AG08395 (cell line): ENCODE results near the gene PTPRS.

Experiments used
- DNase-seq: peaks from one replicate; pipeline ENCODE4 v3.0.0; 2012; ENCODE audit warnings: mixed read lengths, low spot score

The PTPRS gene

GRCh38 chr19:5308451-5309437, 31.9 kb downstream of the PTPRS start:
- peak; percentile 43 for DNase-seq

GRCh38 chr19:5307655-5308054, 33.0 kb downstream of the PTPRS start:
- no peak for DNase-seq

DNA sequence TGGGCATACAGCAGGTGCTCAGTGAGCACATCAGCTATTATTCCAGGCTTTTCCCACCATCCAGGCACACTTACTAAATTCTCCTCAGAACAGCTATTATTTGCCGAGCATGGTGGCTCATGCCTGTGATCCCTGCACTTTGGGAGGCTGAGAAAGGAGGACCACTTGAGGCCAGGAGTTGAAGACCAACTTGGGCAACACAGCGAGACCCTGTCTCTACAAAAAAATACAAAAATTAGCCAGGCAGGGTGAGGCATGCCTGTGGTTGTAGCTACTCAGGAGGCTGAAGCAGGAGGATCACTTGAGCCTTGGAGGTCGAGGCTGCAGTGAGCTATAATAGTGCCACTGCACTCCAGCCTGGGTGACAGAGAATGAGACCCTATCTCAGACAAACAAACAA, 35.4 kb downstream of the PTPRS start:
- no peak for DNase-seq

- DNase-seq, result no peak
Measured at GRCh38 chr19:5304486-5304885, 36.1 kb downstream of the PTPRS start.

DNA sequence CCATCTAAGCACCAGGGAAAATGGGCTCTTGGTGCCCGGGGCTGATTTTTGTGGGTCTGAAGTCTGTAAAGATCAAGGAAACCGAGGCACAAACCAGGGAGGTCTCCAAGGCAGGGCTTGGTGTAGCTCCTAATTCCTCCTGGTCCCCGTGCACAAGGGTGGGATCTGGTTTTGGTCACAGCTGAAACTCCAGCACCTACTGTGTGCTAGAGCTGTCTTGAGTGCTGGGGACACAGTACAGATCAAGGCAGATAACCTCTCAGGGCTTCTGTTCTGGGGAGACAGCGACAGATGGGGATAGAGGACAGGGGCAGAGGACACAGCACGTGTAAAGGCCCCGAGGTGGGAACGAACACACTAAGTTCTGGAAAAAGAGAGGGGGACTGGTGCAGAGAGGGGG, 37.4 kb downstream of the PTPRS start:
- no peak for DNase-seq

GRCh38 chr19:5302396-5302795, 38.2 kb downstream of the PTPRS start:
- DNase-seq, result no peak

- no peak for DNase-seq
Measured at GRCh38 chr19:5299137-5299536, 41.5 kb downstream of the PTPRS start.

- DNase-seq, result no peak
Measured at GRCh38 chr19:5298471-5298901, 42.1 kb downstream of the PTPRS start.

DNA sequence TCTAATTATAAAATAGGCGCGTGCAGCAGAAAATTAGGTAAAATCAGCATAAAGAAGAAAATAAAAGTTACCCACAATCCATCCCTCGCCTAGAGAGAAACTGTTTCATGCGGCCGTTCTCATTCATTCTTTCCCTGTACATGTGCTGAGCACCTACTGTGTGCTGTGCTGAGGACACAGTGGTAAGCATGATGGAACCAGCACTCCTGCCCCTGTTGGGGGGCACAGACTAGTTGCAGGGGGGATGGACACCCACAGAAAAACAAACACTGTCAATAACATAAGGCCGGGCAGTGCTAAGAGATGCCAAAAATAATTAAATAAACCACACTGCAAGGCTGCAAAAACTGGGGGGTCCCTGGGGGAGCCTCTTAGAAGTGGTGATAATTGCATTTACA, 43.3 kb downstream of the PTPRS start:
- DNase-seq, result no peak

- no peak for DNase-seq
Measured at GRCh38 chr19:5296457-5297271, 43.9 kb downstream of the PTPRS start.

- DNase-seq, result no peak
Measured at GRCh38 chr19:5296021-5296420, 44.6 kb downstream of the PTPRS start.

- no peak for DNase-seq
Measured at GRCh38 chr19:5294403-5295160, 46.0 kb downstream of the PTPRS start.

GRCh38 chr19:5293612-5294378, 46.8 kb downstream of the PTPRS start:
- DNase-seq, result peak; percentile 76

DNA sequence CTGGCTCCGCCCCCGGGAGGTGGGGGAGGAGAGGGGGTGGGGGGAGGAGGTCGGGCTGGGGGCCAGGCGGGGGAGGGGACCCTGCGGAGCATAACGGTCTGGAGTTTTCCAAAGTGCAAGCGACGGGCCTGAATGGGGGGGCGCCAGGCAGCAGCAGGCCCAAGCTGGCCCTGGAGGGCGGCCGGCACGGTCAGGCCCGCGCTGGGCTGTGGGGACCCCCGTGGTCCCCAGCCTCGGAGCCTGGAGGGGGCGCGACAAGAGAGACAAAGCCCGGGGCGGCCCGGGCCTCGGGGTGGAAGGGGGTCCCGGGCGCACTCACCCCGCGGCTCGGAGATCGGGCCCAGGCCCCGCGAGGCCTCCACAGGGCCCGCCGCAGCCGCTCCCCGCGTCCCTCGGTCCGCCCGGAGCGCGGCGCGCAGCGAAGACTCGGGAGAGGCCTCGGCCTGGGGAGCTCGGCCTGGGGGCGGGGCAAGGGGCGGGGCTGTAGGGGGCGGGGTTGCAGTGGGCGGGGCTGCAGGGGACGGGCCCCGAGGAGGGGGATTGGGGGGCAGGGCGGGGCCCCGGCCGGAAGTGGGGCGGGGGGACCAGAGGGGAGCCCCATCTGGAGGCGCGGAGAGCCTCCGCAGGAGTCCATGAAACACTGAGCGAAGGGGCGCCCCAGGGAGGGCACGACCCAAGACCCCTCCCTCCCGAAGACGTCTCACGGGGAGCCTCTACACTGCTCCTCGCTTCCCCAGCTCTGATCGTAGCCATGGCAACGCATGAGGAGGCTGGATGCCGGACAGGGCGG, 47.6 kb downstream of the PTPRS start:
- peak; percentile 99 for DNase-seq

GRCh38 chr19:5292453-5292821, 48.2 kb downstream of the PTPRS start:
- DNase-seq, result no peak

- DNase-seq, result no peak
Measured at GRCh38 chr19:5291588-5292193, 48.9 kb downstream of the PTPRS start.
